ENCODE data around the gene MCC.

DNA sequence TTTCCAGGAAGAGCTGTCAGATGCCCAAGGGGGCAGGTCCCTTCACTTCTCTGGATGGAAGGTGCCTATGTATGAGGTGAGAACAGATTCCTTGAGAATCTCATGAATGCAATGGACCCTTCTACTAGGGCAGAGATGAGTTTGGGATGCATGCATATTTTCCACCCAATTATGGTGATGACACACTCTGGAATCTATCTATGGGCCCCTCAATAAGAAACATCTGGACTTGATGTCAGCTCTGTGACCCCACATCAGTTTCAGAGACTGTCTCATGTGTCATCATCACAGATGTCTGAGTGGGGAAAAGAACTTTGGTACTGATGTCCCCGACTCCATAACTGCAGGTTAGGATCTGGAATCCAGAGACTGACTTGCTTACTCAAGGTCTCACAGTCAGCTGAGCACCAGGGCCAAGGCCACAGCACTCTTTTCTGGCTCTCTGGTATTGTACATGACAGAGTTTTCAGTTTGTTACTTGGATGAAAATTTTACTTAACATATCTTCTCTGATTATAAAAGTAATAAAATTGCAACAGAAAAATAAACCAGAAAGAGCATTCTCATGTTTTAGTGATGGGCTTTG, 334.6 kb downstream of the MCC start:
- TF ChIP-seq, protein P1, sequence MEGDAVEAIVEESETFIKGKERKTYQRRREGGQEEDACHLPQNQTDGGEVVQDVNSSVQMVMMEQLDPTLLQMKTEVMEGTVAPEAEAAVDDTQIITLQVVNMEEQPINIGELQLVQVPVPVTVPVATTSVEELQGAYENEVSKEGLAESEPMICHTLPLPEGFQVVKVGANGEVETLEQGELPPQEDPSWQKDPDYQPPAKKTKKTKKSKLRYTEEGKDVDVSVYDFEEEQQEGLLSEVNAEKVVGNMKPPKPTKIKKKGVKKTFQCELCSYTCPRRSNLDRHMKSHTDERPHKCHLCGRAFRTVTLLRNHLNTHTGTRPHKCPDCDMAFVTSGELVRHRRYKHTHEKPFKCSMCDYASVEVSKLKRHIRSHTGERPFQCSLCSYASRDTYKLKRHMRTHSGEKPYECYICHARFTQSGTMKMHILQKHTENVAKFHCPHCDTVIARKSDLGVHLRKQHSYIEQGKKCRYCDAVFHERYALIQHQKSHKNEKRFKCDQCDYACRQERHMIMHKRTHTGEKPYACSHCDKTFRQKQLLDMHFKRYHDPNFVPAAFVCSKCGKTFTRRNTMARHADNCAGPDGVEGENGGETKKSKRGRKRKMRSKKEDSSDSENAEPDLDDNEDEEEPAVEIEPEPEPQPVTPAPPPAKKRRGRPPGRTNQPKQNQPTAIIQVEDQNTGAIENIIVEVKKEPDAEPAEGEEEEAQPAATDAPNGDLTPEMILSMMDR (conservative IDR thresholded peaks at IDR 0.05): no peak
- TF ChIP-seq ZFX (IDR thresholded peaks at IDR 0.05): no peak
